Esophagus (tissue), 2 donors: Measurements from ENCODE around the gene GCGR. TPM values are rescaled to one million over a fixed set of nuclear protein-coding genes. Genes with fewer than 3 reads are reported as not detected.
"Not testable (repeated sequence)": the region's sequence is repeated elsewhere in the genome, so short reads cannot be mapped to it uniquely, and the experiment has no call there.

Source experiments
- H3K27ac ChIP-seq, 2 donors: one replicate each; pipeline ENCODE4 v1.5.1; 2013; ENCODE audit warnings: low read depth in 2 of 2, mild to moderate bottlenecking in 2 of 2, inconsistent platforms in 1 of 2, low read length in 1 of 2, moderate library complexity in 1 of 2
- H3K27me3 ChIP-seq, 2 donors: one replicate each; pipeline ENCODE4 v1.6.1; 2013; ENCODE audit warnings: low read length in 2 of 2, control low read depth in 1 of 2, mild to moderate bottlenecking in 1 of 2; ENCODE audit not compliant: insufficient read depth in 2 of 2, control insufficient read depth in 1 of 2
- H3K36me3 ChIP-seq, 2 donors: one replicate each; pipeline ENCODE4 v1.6.1; 2013; ENCODE audit warnings: low read length in 1 of 2; ENCODE audit not compliant: control insufficient read depth in 2 of 2, insufficient read depth in 2 of 2
- H3K4me1 ChIP-seq, 2 donors: one replicate each; pipeline ENCODE4 v1.6.1; 2013; ENCODE audit warnings: low read length in 1 of 2; ENCODE audit not compliant: control insufficient read depth in 2 of 2, insufficient read depth in 2 of 2
- H3K4me3 ChIP-seq, 2 donors: one replicate each; pipeline ENCODE4 v1.5.1; 2013; ENCODE audit warnings: low read length in 2 of 2, mild to moderate bottlenecking in 2 of 2, low read depth in 1 of 2, moderate library complexity in 1 of 2
- H3K9me3 ChIP-seq, 2 donors: one replicate each; pipeline ENCODE4 v1.6.1; 2013; ENCODE audit warnings: mild to moderate bottlenecking in 2 of 2, low read depth in 1 of 2, low read length in 1 of 2, moderate library complexity in 1 of 2; ENCODE audit not compliant: control insufficient read depth in 2 of 2, insufficient read depth in 1 of 2
- WGBS, 2 donors: extraction: QIAGEN DNeasy Blood & Tissue Kit; methylation state at CpG; one replicate each; pipeline ENCODE4 v1.1.7; 2013; 5-methylcytosine and 5-hydroxymethylcytosine counted together
- polyA plus RNA-seq, 2 donors: library from polyadenylated mRNA; stranded (reverse); fragments of 200-250 nt; gene quantifications; one replicate each; pipeline ENCODE4 v1.2.3, GENCODE V29; 2013
- donor health status: healthy with polysubstance abuse.
- donor health status: Bipolar disorder and iron deficiency.

Gene GCGR
- polyA plus RNA-seq, 2 donors = 0.11 to 0.14 TPM

DNA sequence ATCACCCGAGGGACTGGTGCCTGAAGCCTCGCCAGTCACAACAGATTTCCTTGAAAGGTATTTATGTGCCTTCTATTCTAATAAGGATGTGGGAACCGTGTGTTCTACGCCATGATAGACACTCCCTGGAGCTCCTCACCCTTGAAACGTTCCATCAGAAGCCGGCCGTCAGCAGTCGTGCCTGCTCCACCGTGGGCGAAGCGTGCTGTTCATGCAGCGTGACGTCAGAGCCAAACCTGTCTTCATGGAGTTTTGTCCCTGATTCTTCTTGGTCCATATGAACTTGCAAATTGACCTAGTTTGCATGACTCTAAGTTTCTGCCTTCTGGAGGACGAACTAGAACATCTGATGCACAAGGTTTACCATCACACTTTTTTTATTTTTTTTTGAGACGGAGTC, 35.4 kb downstream of the GCGR start:
- peaks cover 2 to 15% of the 10 kb centered on the region in 2 donors for H3K4me1 ChIP-seq
- peaks cover 9 to 18% of the 10 kb centered on the region in 2 donors for H3K36me3 ChIP-seq
- H3K9me3 ChIP-seq = no peaks in the 10 kb centered on the region
- H3K27ac ChIP-seq = peak overlapping the region in 1 of 2 donors; percentile 65
- WGBS, 2 donors = 59 to 71% methylated on average over 15 of the region's 15 CpGs
- H3K27me3 ChIP-seq = no peaks in the 10 kb centered on the region
- H3K4me3 ChIP-seq = no peak overlapping the region

DNA sequence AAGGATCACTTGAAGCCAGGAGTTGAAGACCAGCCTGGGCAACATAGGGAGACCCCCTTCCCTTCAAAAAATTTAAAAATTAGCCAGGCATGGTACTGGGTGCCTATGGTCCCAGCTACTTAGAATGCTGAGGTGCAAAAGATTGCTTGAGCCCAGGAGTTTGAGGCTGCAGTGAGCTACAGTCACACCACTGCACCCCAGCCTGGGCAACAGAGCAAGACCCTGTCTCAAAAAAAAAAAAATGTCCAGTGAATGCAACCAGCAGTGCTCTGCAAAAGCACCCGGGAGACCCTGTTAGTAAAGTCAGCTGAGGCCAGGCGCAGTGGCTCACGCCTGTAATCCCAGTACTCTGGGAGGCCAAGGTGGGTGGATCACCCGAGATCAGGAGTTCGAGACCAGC, 36.1 kb downstream of the GCGR start:
- H3K27me3 ChIP-seq, H3K4me3 ChIP-seq, H3K9me3 ChIP-seq: not testable (repeated sequence)
- 76 to 88% methylated on average over 5 of the region's 5 CpGs for WGBS, 2 donors
- Histone ChIP-seq H3K36me3 (peaks cover 17 to 26% of the 10 kb centered on the region in 2 donors), H3K4me1 (peaks cover 2 to 11% of the 10 kb centered on the region in 2 donors), H3K27ac (peak overlapping the region; percentile 90 to 98)

DNA sequence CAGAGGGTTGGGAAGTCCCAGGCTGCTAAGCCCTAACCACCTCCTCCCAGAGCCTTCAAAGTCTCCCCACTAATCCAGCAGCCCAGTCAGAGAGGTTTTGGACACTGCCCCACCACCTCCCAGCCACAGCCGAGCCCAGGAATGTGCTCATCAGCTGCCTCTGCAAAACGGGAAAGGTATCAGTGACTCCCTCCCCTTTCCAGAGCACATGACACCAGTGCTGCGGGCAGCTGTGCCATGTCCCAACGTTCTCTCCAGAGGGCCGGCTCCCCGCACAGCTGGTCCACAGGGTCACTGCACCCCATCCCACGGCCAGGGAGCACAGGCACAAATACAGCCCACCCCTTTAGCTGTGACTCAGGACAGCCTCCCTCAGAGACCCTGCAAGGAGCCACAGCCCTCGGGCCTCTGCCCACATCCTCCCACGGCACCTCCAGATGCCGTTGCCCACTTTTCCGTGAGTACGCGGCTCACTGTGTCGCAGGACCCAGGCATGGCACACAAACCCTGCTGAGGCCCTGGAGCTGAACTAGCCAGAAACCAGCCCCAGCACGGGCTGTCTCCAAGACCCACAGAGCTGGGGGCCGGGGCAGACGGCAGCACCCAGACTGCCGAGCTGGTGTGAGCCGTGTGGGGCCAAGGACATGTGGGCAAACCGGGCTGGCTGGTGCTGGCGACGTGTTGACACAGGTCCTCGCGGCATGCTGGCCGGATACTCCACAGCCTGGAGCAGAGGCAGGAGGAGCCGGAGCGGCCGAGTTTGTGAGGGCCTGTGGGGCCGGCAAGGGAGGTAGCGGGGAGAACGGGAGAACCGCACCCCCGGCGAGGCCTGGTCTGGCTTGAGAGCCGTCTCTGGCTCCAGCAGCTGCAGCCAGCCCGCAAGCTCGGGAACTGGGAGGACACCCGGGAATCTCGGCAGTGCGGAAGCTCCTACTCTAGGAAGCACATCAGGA, 37.2 kb downstream of the GCGR start:
- H3K27ac ChIP-seq = peak overlapping the region; percentile 90 to 98
- H3K4me3 ChIP-seq = no peak overlapping the region
- no peaks in the 10 kb centered on the region for H3K27me3 ChIP-seq
- peaks cover 27 to 36% of the 10 kb centered on the region in 2 donors for H3K36me3 ChIP-seq
- WGBS, 2 donors = 43 to 48% methylated on average over 40 of the region's 40 CpGs
- H3K4me1 ChIP-seq = peaks cover 2 to 8% of the 10 kb centered on the region in 2 donors
- no peaks in the 10 kb centered on the region for H3K9me3 ChIP-seq

DNA sequence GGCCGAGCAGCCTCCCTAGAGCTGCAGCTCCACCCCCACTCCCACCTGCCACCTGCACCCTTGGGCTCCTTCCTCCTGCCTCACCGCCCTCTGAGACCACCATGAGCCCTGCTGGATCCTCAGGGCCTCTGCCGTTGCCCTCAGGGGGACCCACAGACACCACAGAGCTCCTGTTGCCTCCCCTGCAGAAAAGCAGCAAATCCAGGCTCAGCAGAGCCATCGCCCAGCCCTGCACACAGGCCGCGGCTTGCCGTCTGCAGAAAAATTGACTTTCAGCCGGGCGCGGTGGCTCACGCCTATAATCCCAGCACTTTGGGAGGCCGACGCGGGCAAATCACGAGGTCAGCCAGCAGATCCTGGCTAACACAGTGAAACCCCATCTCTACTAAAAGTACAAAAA, 37.9 kb downstream of the GCGR start:
- peak overlapping the region; percentile 90 to 98 for H3K27ac ChIP-seq

DNA sequence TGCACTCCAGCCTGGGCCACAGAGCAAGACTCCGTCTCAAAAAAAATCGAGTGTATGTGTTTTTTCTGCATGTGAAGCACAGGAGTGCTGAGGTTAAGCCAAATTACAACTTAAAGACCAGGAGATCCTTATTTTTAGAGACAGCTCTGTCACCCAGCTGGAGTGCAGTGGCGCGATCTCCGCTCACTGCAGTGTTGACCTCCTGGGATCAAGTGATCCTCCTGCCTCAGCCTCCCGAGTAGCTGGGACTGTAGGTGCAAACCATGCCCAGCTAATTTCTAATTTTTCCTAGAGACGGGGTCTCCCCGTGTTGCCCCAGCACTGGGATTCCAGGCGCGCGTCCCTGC, 38.4 kb downstream of the GCGR start:
- H3K36me3 ChIP-seq = peaks cover 27 to 49% of the 10 kb centered on the region in 2 donors
- H3K27ac ChIP-seq = peak overlapping the region; percentile 69 to 90
- no peaks in the 10 kb centered on the region for H3K27me3 ChIP-seq
- H3K4me1 ChIP-seq = peaks cover 2 to 12% of the 10 kb centered on the region in 2 donors
- 82 to 87% methylated on average over 11 of the region's 11 CpGs for WGBS, 2 donors
- H3K9me3 ChIP-seq = no peaks in the 10 kb centered on the region
- no peak overlapping the region for H3K4me3 ChIP-seq

More for the DNA sequence above, 37.9 kb downstream of the GCGR start:
- Histone ChIP-seq H3K36me3 (peaks cover 27 to 44% of the 10 kb centered on the region in 2 donors), H3K27me3 (no peaks in the 10 kb centered on the region), H3K9me3 (no peaks in the 10 kb centered on the region), H3K4me3 (no peak overlapping the region), H3K4me1 (peaks cover 2 to 12% of the 10 kb centered on the region in 2 donors)
- WGBS, 2 donors = 49 to 51% methylated on average over 15 of the region's 15 CpGs

DNA sequence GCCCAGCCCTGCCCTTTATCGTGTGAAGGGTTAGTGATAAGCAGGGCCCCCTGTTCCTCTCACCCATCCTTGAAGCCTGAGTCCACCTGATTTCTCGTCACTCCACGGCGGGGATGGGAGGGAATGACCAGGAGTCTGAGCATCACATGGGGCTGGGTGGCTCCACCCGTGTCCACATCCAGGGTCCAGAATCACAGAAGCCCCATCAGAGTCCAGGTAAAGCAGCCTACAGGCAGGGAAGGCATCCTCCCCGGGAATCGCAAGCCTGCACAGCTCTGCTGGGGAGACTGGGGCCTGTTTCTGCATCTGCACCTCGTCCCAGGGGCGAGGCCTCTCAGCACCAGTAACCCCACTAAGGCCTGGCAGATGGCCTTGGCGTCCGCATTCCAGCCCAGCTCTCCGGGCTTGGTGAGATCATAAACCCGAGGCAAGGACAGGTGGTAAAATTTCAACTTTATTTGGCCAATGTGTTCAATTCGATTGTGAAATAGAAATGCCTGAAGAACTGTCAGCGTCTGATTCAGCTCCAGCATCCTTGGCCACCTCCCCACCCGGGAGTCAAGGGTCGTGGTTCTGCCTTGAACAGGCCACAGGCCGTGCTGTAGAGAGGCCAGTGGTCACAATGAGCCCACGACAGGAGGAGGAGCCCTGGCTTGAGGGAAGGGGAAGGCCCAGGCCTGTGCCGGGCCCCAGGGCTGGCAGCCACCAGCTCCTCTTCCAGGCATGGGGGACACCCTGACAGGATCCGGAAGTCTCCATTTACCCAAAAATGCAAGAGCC, 39.0 kb downstream of the GCGR start:
- Histone ChIP-seq H3K27ac (peak overlapping the region; percentile 69 to 90), H3K9me3 (no peaks in the 10 kb centered on the region), H3K4me1 (peaks cover 2 to 12% of the 10 kb centered on the region in 2 donors), H3K4me3 (no peak overlapping the region), H3K27me3 (no peaks in the 10 kb centered on the region), H3K36me3 (peaks cover 27 to 50% of the 10 kb centered on the region in 2 donors)
- WGBS, 2 donors = 55 to 57% methylated on average over 21 of the region's 21 CpGs

DNA sequence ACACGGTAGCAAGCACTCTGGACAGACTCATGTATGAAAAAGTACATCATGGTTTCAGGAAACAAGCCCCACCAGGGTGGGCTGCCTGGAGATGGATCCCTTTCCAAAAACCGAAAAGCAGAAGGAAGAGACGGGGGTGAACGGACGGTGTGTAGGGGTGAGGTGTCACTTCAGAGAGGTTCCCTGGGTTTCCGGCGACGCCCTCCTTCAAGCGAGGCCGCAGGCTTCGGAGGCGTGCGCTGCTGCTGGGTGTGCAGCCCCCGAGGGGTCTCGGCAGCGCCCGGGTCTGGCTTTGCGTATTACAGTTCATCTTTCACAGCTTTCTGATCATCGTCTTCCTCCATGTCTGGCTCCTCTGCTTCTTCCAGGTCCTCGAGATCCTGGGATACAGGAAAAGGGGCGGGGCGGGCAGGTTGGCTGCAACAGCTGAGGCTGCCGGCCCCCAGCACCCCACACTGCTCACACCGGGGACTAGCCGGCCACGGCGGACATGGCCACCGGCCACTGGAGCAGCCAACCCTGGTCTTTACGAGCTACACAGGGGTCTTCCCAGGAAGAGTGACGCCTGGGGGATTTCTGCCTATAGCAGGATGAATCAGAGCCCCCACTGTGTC, 39.9 kb downstream of the GCGR start:
- 88 to 91% methylated on average over 30 of the region's 30 CpGs for WGBS, 2 donors
- Histone ChIP-seq H3K4me1 (peaks cover 2 to 12% of the 10 kb centered on the region in 2 donors), H3K4me3 (no peak overlapping the region), H3K9me3 (no peaks in the 10 kb centered on the region), H3K27ac (peak overlapping the region in 1 of 2 donors; percentile 69), H3K36me3 (peaks cover 27 to 50% of the 10 kb centered on the region in 2 donors), H3K27me3 (no peaks in the 10 kb centered on the region)

DNA sequence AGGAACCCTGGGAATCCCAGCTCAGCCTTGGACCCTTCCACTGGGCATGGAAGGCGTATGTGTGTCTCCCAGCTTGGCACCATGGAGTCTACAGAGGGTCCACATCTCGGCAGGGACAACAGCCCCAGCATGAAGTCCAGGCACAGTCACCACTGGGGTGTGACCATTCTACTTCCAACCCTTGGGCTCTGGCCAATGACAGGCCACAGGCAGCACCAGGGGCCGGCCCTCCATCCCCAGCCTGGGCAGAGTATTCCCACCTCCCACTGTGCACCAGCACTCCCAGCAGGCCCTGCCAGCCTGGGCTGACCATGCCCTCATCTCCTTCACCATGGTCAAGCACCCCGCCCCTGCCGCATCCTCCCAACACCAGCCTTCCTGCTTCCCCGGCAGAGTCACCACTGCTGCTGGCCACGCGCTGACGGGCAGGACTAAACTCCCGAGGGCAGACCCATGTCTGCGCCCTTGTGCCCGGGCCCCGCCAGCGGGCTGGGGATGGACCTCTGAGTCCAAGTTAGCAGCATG, 40.4 kb downstream of the GCGR start:
- no peak overlapping the region for H3K4me3 ChIP-seq
- H3K27me3 ChIP-seq = no peaks in the 10 kb centered on the region
- WGBS, 2 donors = 90 to 92% methylated on average over 14 of the region's 14 CpGs
- H3K4me1 ChIP-seq = peaks cover 0 to 12% of the 10 kb centered on the region in 2 donors
- peaks cover 27 to 52% of the 10 kb centered on the region in 2 donors for H3K36me3 ChIP-seq
- no peaks in the 10 kb centered on the region for H3K9me3 ChIP-seq
- peak overlapping the region in 1 of 2 donors; percentile 11 for H3K27ac ChIP-seq

DNA sequence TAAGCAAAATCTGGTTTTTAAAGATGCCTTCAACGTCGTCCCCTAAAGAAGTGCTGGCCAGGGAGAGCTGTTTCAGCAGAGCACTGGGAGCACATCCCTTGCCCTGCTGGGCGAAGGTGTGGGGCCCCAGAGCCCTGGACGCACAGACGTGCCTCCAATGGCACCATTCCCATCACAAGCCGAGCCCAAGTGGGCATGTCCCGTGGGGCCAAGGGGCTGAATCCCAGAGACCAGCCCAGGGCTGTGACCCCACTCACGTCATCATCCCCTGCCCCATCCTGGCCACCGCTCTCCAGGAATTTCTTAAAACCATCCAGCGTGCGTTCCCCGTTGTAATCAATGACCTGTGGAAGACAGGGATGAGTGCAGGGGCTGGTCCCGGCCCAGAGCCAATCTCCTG, 40.9 kb downstream of the GCGR start:
- H3K27ac ChIP-seq = no peak overlapping the region
- WGBS, 2 donors = 81 to 83% methylated on average over 13 of the region's 13 CpGs
- H3K9me3 ChIP-seq = no peaks in the 10 kb centered on the region
- H3K4me3 ChIP-seq = no peak overlapping the region
- no peaks in the 10 kb centered on the region for H3K27me3 ChIP-seq
- peaks cover 0 to 12% of the 10 kb centered on the region in 2 donors for H3K4me1 ChIP-seq
- peaks cover 27 to 52% of the 10 kb centered on the region in 2 donors for H3K36me3 ChIP-seq
